Measurements from ENCODE around the gene CAND2. TPM values are rescaled to one million over a fixed set of nuclear protein-coding genes. Genes with fewer than 3 reads are reported as not detected.

CAND2 gene
- total RNA-seq, 1 donor from 2014 or later, result 11.3 TPM

- DNase-seq (ENCODE audit: low spot score), result peak; percentile 83
- peaks cover 14% of the 10 kb centered on the region for H3K27me3 Mint-ChIP-seq (ENCODE audit: low read depth)
- no peaks in the 10 kb centered on the region for H3K4me1 Mint-ChIP-seq (ENCODE audit: low read depth)
- H3K36me3 Mint-ChIP-seq (ENCODE audit: low read depth), result no peaks in the 10 kb centered on the region
- H3K4me3 Mint-ChIP-seq (ENCODE audit: unreplicated experiment), result no peak overlapping the region
- TF ChIP-seq CTCF (IDR thresholded peaks at IDR 0.05), result no peak
- no peak overlapping the region for H3K27ac Mint-ChIP-seq (ENCODE audit: unreplicated experiment)
- H3K9me3 Mint-ChIP-seq (ENCODE audit: low read depth), result no peaks in the 10 kb centered on the region
These were observed 86.1 kb downstream of the CAND2 start for GRCh38 chr3:12882336-12883310.

GRCh38 chr3:12884186-12884680 is 87.8 kb downstream of the CAND2 start:
- no peaks in the 10 kb centered on the region for H3K9me3 Mint-ChIP-seq (ENCODE audit: low read depth)
- H3K27ac Mint-ChIP-seq (ENCODE audit: unreplicated experiment), result no peak overlapping the region
- peaks cover 26% of the 10 kb centered on the region for H3K27me3 Mint-ChIP-seq (ENCODE audit: low read depth)
- no peaks in the 10 kb centered on the region for H3K4me1 Mint-ChIP-seq (ENCODE audit: low read depth)
- H3K4me3 Mint-ChIP-seq (ENCODE audit: unreplicated experiment), result no peak overlapping the region
- H3K36me3 Mint-ChIP-seq (ENCODE audit: low read depth), result no peaks in the 10 kb centered on the region
- DNase-seq (ENCODE audit: low spot score), result peak; percentile 78
- TF ChIP-seq CTCF (IDR thresholded peaks at IDR 0.05), result no peak

Other genes starting within 250 kb of the CAND2 start
- gene MKRN2, start 239.6 kb upstream of the CAND2 start, total RNA-seq, result 32.8 to 36.2 TPM (median 34.5 TPM) in 3 replicates
- gene RAF1, start 132.6 kb upstream of the CAND2 start, total RNA-seq, result 80.7 to 97.9 TPM (median 85.0 TPM) in 3 replicates
- gene TMEM40, start 37.4 kb upstream of the CAND2 start, total RNA-seq, result not detected in 3 replicates
- 960 to 1,087 TPM (median 972 TPM) in 3 replicates for gene RPL32, start 44.9 kb downstream of the CAND2 start, total RNA-seq

Data from chondrocyte (in vitro differentiated cells).